PC-9 (cell line): Measurements from ENCODE around the gene ZCCHC2. TPM values are rescaled to one million over a fixed set of nuclear protein-coding genes. Genes with fewer than 3 reads are reported as not detected.

Experiments used
- BruUV-seq: library from RNA; stranded (reverse); fragments of 400-500 nt; replicated peaks from 2 replicates; lab custom pipeline; 2021; lab: Mats Ljungman, UMichigan
- CTCF ChIA-PET: fragments of 300-600 bp; sonication (Branson Sonifier 250); formaldehyde crosslinking; loops from one replicate; lab custom pipeline; 2022; ENCODE audit warnings: antibody characterized with exemption; lab: Charles Lee
- POLR2A ChIA-PET: fragments of 300-600 bp; sonication (Branson Sonifier 250); formaldehyde crosslinking; loops from one replicate; lab custom pipeline; 2022; ENCODE audit warnings: antibody characterized with exemption; ENCODE audit not compliant: unreplicated experiment; lab: Charles Lee
- DNase-seq, 2 experiments: peaks; one replicate each; pipeline versions ENCODE4 v3.0.0 to v3.0.0-alpha.2; 2015 to 2022; ENCODE audit warnings: mixed read lengths in 1 of 2
- H2AFZ ChIP-seq: fragments of 200-600 bp; sonication (generic); 2 replicates; pipeline ENCODE4 v1.8.1; 2017; ENCODE audit warnings: antibody characterized with exemption
- H3F3A ChIP-seq: fragments of 200-600 bp; sonication (generic); 2 replicates; pipeline ENCODE4 v1.8.1; 2017; ENCODE audit warnings: antibody characterized with exemption, mild to moderate bottlenecking, low read depth; ENCODE audit not compliant: insufficient read depth
- H3K27ac ChIP-seq: fragments of 200-600 bp; sonication (generic); 2 replicates; pipeline ENCODE4 v1.6.1; 2016; ENCODE audit warnings: mixed run types
- H3K27me3 ChIP-seq: fragments of 200-600 bp; sonication (generic); 2 replicates; pipeline ENCODE4 v1.6.1; 2016; ENCODE audit warnings: low read depth, mixed run types; ENCODE audit not compliant: insufficient read depth
- H3K36me3 ChIP-seq: fragments of 200-600 bp; sonication (generic); 2 replicates; pipeline ENCODE4 v1.6.1; 2016; ENCODE audit warnings: low read depth, mixed run types
- H3K4me1 ChIP-seq: fragments of 200-600 bp; sonication (generic); replicated peaks from 2 replicates; pipeline ENCODE4 v1.6.1; 2016; ENCODE audit warnings: mixed run types; ENCODE audit not compliant: insufficient read depth
- H3K4me2 ChIP-seq: fragments of 200-600 bp; sonication (generic); 2 replicates; pipeline ENCODE4 v1.6.1; 2017; ENCODE audit warnings: mixed run types
- H3K4me3 ChIP-seq: fragments of 200-600 bp; sonication (generic); 2 replicates; pipeline ENCODE4 v1.6.1; 2016; ENCODE audit warnings: mixed run types
- H3K79me2 ChIP-seq: fragments of 200-600 bp; sonication (generic); 2 replicates; pipeline ENCODE4 v1.6.1; 2017; ENCODE audit warnings: low read depth, mixed run types
- H3K9me2 ChIP-seq: fragments of 200-600 bp; sonication (generic); 2 replicates; pipeline ENCODE4 v1.8.1; 2017; ENCODE audit warnings: mild to moderate bottlenecking; ENCODE audit not compliant: insufficient read depth
- H3K9me3 ChIP-seq: fragments of 200-600 bp; sonication (generic); 2 replicates; pipeline ENCODE4 v1.8.1; 2016; ENCODE audit warnings: low read depth; ENCODE audit not compliant: insufficient read depth
- H4K20me1 ChIP-seq: fragments of 200-600 bp; sonication (generic); 2 replicates; pipeline ENCODE4 v1.8.1; 2017; ENCODE audit not compliant: insufficient read depth
- CTCF ChIP-seq: fragments of 200-600 bp; sonication (generic); conservative IDR thresholded peaks from 2 replicates; pipeline ENCODE4 v1.6.1; 2017; ENCODE audit warnings: mixed run types, antibody characterized with exemption, mild to moderate bottlenecking, moderate library complexity
- EZH2 ChIP-seq: fragments of 200-600 bp; sonication (generic); IDR thresholded peaks from 2 replicates; pipeline ENCODE4 v1.8.0; 2017; ENCODE audit warnings: antibody characterized with exemption, low read depth
- intact Hi-C: fragments of 100-400 bp; cut with micrococcal nuclease; formaldehyde crosslinking; loops from one replicate; pipeline ENCODE4 v1.10.0; 2022; ENCODE audit not compliant: unreplicated experiment
- total RNA-seq: library from RNA; stranded (reverse); gene quantifications from 2 replicates; pipeline ENCODE4 v1.2.3, GENCODE V29; 2021

The ZCCHC2 gene
- total RNA-seq, 1 experiment from 2014 or later: 18.1 TPM

GRCh38 chr18:62484941-62485340 lies 37.9 kb upstream of the ZCCHC2 start:
- H3K36me3 ChIP-seq: no peaks in the 10 kb centered on the region
- peak overlapping the region; percentile 95 for H3K27ac ChIP-seq
- H3K79me2 ChIP-seq: no peaks in the 10 kb centered on the region
- H3K4me2 ChIP-seq: peak overlapping the region; percentile 86
- H3K9me3 ChIP-seq: peaks cover 11% of the 10 kb centered on the region; the same call in 1 of the 2 replicates
- intact Hi-C loops: loop anchor here (1.0 to 5.0 kb wide), 2 partner anchors 34 to 37 kb away; partner anchors contain the start of gene ZCCHC2
- H3K4me1 ChIP-seq: peaks cover 25% of the 10 kb centered on the region
- DNase-seq: no peak
- H3F3A ChIP-seq: peaks cover 25% of the 10 kb centered on the region
- TF ChIP-seq CTCF: no peak
- no peak for TF ChIP-seq EZH2
- POLR2A ChIA-PET: interaction anchor here (0.7 kb wide), 1 partner anchor 668 kb away, joined by 3 read pairs; no protein-coding TSS in a partner anchor
- BruUV-seq: no TSS peak
- H3K4me3 ChIP-seq: no peak overlapping the region; the same call in 1 of the 2 replicates
- CTCF ChIA-PET: no interaction called here
- no peaks in the 10 kb centered on the region for H3K27me3 ChIP-seq
- no peaks in the 10 kb centered on the region for H3K9me2 ChIP-seq
- H2AFZ ChIP-seq: 0 out of 2 replicates have a peak overlapping the region, but pooled peaks have one; percentile 26
- H4K20me1 ChIP-seq: no peaks in the 10 kb centered on the region

GRCh38 chr18:62485684-62486083 lies 37.1 kb upstream of the ZCCHC2 start:
- H3K79me2 ChIP-seq: no peaks in the 10 kb centered on the region
- ChIA-PET CTCF (no interaction called here), POLR2A (interaction anchor here (0.6 kb wide), 1 partner anchor 20 kb away, joined by 4 read pairs; no protein-coding TSS in a partner anchor)
- H3F3A ChIP-seq: peaks cover 25% of the 10 kb centered on the region
- BruUV-seq: no TSS peak
- peak overlapping the region; percentile 95 for H3K27ac ChIP-seq
- H3K27me3 ChIP-seq: no peaks in the 10 kb centered on the region
- peaks cover 9% of the 10 kb centered on the region; the same call in 1 of the 2 replicates for H3K9me3 ChIP-seq
- H3K4me2 ChIP-seq: peak overlapping the region; percentile 86
- no peak overlapping the region for H2AFZ ChIP-seq
- intact Hi-C loops: loop anchor here (1.0 to 5.0 kb wide), 2 partner anchors 34 to 37 kb away; partner anchors contain the start of gene ZCCHC2
- H3K36me3 ChIP-seq: no peaks in the 10 kb centered on the region
- H3K4me3 ChIP-seq: peak overlapping the region; percentile 37; the same call in 1 of the 2 replicates
- no peaks in the 10 kb centered on the region for H3K9me2 ChIP-seq
- H4K20me1 ChIP-seq: no peaks in the 10 kb centered on the region
- TF ChIP-seq CTCF: no peak
- no peak for TF ChIP-seq EZH2
- H3K4me1 ChIP-seq: peaks cover 25% of the 10 kb centered on the region
- DNase-seq: peak; percentile 64 to 98

GRCh38 chr18:62486290-62486964 lies 36.4 kb upstream of the ZCCHC2 start:
- CTCF ChIA-PET: no interaction called here
- peaks cover 25% of the 10 kb centered on the region for H3F3A ChIP-seq
- H2AFZ ChIP-seq: no peak overlapping the region
- H3K4me1 ChIP-seq: peaks cover 25% of the 10 kb centered on the region
- H3K4me2 ChIP-seq: peak overlapping the region; percentile 86
- H3K27ac ChIP-seq: peak overlapping the region; percentile 95
- no peaks in the 10 kb centered on the region for H3K36me3 ChIP-seq
- DNase-seq: peak; percentile 53 to 96
- no peaks in the 10 kb centered on the region for H3K27me3 ChIP-seq
- peak overlapping the region; percentile 37; the same call in 1 of the 2 replicates for H3K4me3 ChIP-seq
- BruUV-seq: no TSS peak
- TF ChIP-seq CTCF: no peak
- TF ChIP-seq EZH2: no peak
- H3K79me2 ChIP-seq: no peaks in the 10 kb centered on the region
- H4K20me1 ChIP-seq: no peaks in the 10 kb centered on the region
- POLR2A ChIA-PET: interaction anchor here (0.6 kb wide), 2 partner anchors 21 to 41 kb away, joined by 3 to 4 read pairs; no protein-coding TSS in a partner anchor
- intact Hi-C loops: loop anchor here (5.0 kb wide), 1 partner anchor 36 kb away; the partner anchor contains the start of gene ZCCHC2
- H3K9me3 ChIP-seq: peaks cover 2% of the 10 kb centered on the region; the same call in 1 of the 2 replicates
- no peaks in the 10 kb centered on the region for H3K9me2 ChIP-seq
